AG04450 (cell line): ENCODE results near the gene DLX1. TPM values are rescaled to one million over a fixed set of nuclear protein-coding genes. Genes with fewer than 3 reads are reported as not detected.
A peak's percentile ranks its signal among the peaks of the same experiment; 100 is the strongest.

Experiments
- CTCF ChIA-PET: fragments of 300-600, 350-600 bp; formaldehyde crosslinking; extraction: SDS; loops from one replicate; lab custom pipeline; 2022; ENCODE audit warnings: antibody characterized with exemption, inconsistent platforms; lab: Charles Lee
- POLR2A ChIA-PET: fragments of 350-600 bp; formaldehyde crosslinking; extraction: SDS; loops from one replicate; lab custom pipeline; 2021; ENCODE audit warnings: antibody characterized with exemption, inconsistent platforms; lab: Yijun Ruan, JAX
- DNase-seq: peaks from one replicate; pipeline ENCODE4 v3.0.0-alpha.2; 2011; ENCODE audit warnings: low read depth, low spot score
- H3K27ac ChIP-seq: one replicate; pipeline ENCODE4 v1.5.1; 2012; ENCODE audit warnings: low read depth, low read length, control low read depth
- H3K27me3 ChIP-seq: one replicate; pipeline ENCODE4 v1.6.0; 2012; ENCODE audit warnings: low read length; ENCODE audit not compliant: control insufficient read depth, insufficient read depth
- H3K4me3 ChIP-seq: 2 replicates; pipeline ENCODE4 v1.5.1; 2011; ENCODE audit warnings: mild to moderate bottlenecking, low read depth, low read length, control low read depth
- H3K9me3 ChIP-seq: 2 replicates; pipeline ENCODE4 v1.5.1; 2012; ENCODE audit warnings: low read length; ENCODE audit not compliant: control insufficient read depth, insufficient read depth
- polyA plus RNA-seq: library from polyadenylated mRNA; depleted of rRNA; stranded (reverse); fragments of >200 nt; gene quantifications from 2 replicates; pipeline ENCODE4 v1.2.3, GENCODE V29; 2011
- TF ChIP-seq, protein P1 (sequence below): IDR thresholded peaks from 2 replicates; pipeline ENCODE4 v1.5.1; 2011; ENCODE audit warnings: low read depth, low read length, control low read depth, inconsistent platforms

The DLX1 gene
- polyA plus RNA-seq, 1 experiment: 2.2 TPM

DNA sequence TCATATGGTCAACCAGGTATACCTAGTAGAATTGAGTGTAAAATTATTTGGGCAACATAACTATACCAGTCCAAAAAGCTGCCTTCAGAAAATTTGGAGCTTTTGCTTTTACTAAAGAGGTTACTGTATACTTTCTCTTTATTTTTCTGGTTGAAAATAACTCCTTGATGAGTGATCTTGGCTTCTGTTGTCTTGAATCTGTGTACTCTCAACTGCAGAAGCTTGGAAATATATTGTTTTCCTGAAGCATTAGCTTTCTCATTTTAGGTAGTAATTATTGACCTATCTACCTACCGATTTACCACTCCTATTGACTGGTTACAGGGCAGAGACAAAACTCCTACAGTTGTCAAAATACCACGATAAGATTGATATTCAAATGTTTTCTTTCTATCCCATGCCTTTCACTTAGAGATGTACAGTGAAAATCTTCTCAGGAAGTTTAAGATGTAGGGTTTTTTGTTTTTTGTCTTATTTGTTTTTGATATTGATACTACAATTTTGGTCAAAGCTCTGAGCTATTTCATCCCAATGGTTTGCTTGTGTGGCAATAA is 35.7 kb upstream of the DLX1 start:
- CTCF ChIA-PET: no interaction called here
- Histone ChIP-seq H3K9me3 (no peaks in the 10 kb centered on the region), H3K27ac (no peak overlapping the region), H3K4me3 (no peak overlapping the region), H3K27me3 (no peaks in the 10 kb centered on the region)
- no peak for DNase-seq
- POLR2A ChIA-PET: no interaction called here
- TF ChIP-seq, protein P1, sequence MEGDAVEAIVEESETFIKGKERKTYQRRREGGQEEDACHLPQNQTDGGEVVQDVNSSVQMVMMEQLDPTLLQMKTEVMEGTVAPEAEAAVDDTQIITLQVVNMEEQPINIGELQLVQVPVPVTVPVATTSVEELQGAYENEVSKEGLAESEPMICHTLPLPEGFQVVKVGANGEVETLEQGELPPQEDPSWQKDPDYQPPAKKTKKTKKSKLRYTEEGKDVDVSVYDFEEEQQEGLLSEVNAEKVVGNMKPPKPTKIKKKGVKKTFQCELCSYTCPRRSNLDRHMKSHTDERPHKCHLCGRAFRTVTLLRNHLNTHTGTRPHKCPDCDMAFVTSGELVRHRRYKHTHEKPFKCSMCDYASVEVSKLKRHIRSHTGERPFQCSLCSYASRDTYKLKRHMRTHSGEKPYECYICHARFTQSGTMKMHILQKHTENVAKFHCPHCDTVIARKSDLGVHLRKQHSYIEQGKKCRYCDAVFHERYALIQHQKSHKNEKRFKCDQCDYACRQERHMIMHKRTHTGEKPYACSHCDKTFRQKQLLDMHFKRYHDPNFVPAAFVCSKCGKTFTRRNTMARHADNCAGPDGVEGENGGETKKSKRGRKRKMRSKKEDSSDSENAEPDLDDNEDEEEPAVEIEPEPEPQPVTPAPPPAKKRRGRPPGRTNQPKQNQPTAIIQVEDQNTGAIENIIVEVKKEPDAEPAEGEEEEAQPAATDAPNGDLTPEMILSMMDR: no peak

DNA sequence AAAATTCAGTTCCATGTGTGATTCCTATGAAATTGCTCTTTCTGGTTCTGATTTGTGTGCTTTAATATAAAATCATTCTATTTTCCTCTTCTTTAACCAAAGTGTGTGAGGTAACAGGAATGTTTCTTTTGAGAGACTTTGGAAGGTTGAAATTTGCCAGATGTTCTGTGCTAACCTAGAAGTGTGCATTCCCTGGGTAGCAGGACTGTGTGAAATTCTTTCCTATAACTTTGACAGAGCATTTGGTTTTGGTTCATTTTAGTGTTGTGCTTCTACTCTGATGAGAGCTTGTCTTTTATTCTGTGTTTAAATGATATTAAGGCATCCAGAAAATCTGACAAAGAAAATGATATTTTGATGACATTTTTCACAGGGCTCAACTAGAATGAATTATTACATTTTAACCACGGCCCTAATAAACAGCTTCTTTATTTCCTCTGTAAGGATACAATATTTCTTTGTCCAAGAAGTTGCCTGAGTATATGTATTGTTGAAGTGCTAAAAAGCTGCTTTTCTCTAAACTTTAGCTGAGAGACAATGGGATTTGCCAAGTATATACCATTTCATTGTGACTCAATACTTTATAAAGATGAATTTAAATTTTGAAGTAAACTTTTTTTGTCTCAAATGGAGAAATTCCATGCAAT is 34.7 kb upstream of the DLX1 start:
- DNase-seq: no peak
- Histone ChIP-seq H3K9me3 (no peaks in the 10 kb centered on the region), H3K27me3 (no peaks in the 10 kb centered on the region), H3K27ac (no peak overlapping the region), H3K4me3 (no peak overlapping the region)
- TF ChIP-seq, protein P1: no peak
- POLR2A ChIA-PET: interaction anchor here (0.6 kb wide), 1 partner anchor 40 kb away, joined by 6 read pairs; no protein-coding TSS in a partner anchor
- CTCF ChIA-PET: interaction anchor here (0.9 kb wide), 1 partner anchor 13 kb away, joined by 3 read pairs; no protein-coding TSS in a partner anchor

DNA sequence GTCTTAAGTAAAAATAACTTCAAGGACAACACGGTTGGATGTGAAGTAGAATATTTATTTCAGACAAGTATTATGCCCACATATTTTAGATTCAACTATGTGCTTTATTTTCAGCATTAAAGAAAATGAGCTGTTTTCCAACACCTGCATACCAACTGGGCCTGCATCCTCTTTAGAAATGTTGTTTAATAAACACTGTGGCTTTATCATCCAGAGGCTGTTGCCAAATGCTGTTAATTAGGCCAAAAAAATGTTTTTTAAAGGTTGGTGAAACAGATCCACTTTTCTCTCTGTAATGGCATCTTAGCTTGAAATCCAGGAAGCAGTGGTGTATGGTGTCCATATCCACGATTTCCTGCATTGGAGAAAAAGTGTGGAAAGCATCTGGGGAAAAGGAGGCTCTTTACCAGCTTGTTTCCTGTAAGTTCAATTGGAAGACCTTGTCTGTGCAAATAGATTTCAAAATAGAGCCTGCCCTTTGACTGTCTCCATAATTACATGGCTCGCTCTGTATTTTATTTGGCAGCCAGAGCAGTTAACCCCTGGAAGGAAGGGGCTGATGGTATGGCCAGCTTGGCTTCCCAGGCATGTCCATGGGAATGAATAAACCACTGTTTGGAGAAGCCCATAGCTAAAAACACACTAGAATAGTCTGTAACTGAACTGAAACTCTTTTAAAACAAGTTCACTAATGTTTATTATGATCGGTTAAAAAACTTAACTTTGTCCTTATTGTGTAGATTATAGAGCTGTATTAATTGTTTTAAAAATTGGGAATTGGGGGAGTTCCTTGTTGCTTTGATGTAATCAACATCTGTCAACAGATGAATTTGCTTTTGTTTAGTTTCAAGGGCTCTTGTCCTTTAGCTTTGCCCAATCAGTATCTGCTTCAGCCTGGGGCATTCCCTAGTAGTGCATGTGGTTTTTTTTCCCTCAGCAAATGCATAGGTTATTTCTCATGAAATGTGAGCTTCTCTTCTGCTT is 33.0 kb upstream of the DLX1 start:
- H3K9me3 ChIP-seq: no peaks in the 10 kb centered on the region
- no peak overlapping the region for H3K27ac ChIP-seq
- DNase-seq: no peak
- peak overlapping the region; percentile 1; the same call in 1 of the 2 replicates for H3K4me3 ChIP-seq
- ChIA-PET POLR2A (interaction anchor here (1.2 kb wide), 1 partner anchor 30 kb away, joined by 4 read pairs; no protein-coding TSS in a partner anchor), CTCF (no interaction called here)
- no peaks in the 10 kb centered on the region for H3K27me3 ChIP-seq
- TF ChIP-seq, protein P1: no peak

DNA sequence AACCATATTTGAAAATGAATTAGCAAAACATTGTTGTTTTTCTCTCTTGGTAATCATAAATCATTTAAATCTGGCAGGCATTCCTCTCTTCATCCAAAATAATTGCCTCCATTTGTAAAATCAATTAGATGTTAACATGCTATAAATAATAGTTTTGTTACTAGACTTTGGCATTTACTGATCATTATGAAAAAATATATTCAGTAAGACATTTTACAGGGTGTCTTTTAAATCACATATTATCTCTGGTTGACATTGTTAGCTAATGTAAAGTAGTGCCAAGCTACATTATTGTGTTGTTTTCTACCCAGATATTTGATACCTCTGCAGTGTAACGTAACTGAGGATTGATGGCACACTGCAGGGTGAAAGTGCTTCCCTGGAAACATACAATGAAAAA is 31.8 kb upstream of the DLX1 start:
- POLR2A ChIA-PET: no interaction called here
- Histone ChIP-seq H3K27me3 (no peaks in the 10 kb centered on the region), H3K4me3 (no peak overlapping the region), H3K27ac (no peak overlapping the region), H3K9me3 (no peaks in the 10 kb centered on the region)
- no peak for DNase-seq
- CTCF ChIA-PET: no interaction called here
- TF ChIP-seq, protein P1: no peak
